GM21529 (cell line): ENCODE results near the gene VIL1.

Experiments
- ATAC-seq: cut with Tn5 transposase; IDR thresholded peaks from one replicate; pipeline ENCODE4 v1.9.1; 2021; ENCODE audit not compliant: unreplicated experiment

Gene VIL1

DNA sequence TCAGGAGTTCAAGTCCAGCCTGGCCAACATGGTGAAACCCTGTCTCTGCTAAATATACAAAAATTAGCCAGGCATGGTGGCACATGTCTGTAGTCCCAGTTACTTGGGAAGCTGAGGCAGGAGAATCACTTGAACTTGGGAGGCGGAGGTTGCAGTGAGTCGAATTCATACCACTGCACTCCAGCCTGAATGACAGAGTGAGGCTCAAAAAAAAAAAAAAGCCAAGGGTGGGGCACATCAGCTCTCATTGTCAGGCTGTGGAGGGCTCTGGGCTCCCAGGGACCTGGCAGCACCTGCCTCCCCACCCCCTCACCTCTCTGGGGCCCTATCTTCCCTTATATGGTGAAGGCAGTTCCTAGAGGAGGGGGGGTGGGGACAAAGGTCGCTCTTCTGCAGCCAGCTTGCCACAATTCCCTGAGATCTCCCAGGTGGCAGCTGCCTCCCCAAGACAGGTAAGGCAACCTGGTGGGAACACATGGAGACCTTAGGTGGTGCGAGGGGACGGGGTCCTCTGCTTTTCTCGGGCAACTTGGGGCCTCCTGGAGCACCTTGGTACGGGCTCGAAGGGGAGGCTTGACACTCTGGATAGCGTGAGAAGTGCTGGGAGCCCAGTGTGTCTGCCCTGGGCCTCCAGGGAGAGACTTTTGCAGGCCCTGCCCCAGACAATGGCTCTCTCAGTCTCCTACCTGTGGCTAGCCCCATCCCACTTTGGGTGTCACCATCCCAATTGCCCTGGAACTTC lies at the start of gene VIL1:
VIL1 (plus strand) TSS at position 407 of the 742 bp plus-strand sequence. CDS start 4,656 bp downstream, outside the sequence.
- ATAC-seq: no peak

DNA sequence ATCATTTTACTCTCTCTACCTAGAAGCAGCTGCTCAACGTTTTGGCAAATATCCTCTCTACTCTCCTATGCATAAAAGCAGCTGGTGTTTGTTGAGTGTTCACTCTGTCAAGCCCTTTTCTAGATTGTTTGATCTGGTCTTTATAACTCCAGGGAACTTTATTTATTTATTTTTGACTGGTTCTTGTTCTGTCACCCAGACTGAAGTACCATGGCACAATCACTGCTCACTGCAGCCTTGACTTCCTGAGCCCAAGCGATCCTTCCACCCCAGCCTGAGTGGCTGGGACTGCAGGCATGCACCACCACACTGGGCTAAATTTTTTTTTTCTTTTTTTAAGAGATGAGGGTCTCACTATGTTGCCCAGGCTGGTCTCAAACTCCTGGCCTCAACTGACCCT lies 49.6 kb upstream of the VIL1 start:
- no peak for ATAC-seq

DNA sequence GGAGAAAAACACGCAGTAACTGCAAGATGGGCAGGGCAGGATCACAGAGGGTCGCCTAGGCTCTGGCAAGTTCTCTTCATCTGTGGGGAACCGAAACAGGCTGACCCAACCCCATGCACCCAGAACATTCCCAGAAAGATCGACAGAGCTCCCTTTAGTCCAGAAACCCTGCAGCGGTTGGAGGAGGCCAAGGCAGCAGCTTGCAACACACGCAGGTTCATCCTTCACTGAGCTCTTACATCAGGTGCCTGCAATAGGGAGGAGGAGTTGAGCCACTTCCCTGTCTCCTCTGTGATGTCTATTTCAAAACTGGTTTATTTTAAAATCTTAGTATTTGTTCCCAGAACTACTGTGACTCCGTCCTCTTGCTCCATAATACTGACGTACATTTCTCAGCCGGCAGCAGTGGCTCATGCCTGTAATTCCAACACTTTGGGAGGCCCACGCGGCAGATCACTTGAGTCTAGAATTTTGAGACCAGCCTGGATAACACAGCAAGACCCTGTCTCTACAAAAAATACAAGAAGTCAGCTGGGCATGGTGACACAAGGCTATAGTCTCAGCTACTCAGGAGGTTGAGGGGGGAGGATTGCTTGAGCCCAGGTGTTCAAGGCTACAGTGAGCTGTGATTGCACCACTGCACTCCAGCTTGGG lies 48.4 kb upstream of the VIL1 start:
- no peak for ATAC-seq

- ATAC-seq: no peak
These were observed 47.0 kb upstream of the VIL1 start for GRCh38 chr2:218371983-218372350.

DNA sequence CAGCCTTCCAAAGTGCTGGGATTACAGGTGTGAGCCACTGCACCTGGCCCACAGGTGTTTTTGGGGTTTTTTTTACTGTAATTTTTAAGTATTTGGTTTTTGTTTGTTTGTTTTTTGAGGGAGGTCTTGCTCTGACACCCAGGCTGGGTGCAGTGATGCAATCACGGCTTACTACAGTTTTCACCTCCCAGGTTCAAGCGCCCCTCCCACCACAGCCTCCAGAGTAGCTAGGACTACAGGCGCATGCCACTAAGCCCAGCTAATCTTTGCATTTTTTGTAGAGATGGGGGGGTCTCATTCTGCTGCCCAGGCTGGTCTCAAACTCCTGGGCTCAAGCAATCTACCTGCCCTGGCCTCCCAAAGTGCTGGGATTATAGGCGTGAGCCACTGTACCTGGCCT lies 44.1 kb upstream of the VIL1 start:
- ATAC-seq: no peak

DNA sequence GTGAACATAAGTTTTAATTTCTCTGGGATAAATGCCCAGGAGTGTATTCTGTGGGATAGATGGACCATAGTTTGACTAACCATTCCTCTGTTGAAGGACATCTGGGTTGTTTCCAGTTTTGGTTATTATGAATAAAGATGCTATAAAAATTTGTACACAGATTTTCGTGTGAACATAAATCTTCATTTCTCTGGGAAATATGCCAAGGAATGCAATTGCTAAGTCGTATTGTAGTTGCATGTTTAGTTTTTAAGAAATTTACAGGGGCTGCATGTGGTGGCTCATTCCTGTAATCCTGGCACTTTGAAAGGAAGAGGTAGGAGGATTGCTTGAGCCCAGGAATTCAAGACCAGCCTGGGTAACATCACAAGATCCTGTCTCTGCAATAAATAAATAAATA lies 43.7 kb upstream of the VIL1 start:
- ATAC-seq: no peak

GRCh38 chr2:218378053-218378452 lies 40.9 kb upstream of the VIL1 start:
- ATAC-seq: no peak

DNA sequence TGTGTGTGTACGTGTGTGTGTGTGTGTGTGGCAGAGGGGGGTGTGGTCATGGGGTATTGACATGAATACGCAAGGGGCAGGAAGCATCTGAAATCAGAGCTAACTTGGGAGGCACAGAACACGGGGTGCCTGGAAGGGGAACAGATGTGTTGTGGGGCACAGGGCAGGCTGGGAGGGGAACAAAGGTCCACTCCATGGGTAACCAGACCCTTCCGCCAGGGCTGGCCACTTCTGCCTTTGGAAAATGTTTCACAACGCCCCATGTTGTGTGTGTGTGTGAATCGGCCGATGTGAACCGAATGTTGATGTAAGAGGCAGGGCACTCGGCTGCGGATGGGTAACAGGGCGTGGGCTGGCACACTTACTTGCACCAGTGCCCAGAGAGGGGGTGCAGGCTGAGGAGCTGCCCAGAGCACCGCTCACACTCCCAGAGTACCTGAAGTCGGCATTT lies 37.0 kb upstream of the VIL1 start, which contains the start of gene SLC11A1:
SLC11A1 (plus strand) TSS at position 358 of the 451 bp plus-strand sequence. CDS start 96 bp downstream, outside the sequence.
- no peak for ATAC-seq

DNA sequence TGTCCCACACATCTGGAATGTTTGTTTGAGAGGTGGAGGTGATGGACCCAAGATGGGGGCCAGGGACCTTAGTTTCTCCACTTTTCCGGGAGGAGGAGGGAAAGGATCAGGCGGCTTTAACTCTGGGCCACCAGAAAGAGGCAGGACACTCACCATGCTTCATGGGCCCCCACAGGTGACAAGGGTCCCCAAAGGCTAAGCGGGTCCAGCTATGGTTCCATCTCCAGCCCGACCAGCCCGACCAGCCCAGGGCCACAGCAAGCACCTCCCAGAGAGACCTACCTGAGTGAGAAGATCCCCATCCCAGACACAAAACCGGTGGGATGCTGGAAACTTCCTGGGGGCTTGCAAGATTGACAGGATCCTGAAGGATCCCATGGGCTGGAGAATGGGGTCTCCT lies 36.1 kb upstream of the VIL1 start:
- ATAC-seq: no peak

DNA sequence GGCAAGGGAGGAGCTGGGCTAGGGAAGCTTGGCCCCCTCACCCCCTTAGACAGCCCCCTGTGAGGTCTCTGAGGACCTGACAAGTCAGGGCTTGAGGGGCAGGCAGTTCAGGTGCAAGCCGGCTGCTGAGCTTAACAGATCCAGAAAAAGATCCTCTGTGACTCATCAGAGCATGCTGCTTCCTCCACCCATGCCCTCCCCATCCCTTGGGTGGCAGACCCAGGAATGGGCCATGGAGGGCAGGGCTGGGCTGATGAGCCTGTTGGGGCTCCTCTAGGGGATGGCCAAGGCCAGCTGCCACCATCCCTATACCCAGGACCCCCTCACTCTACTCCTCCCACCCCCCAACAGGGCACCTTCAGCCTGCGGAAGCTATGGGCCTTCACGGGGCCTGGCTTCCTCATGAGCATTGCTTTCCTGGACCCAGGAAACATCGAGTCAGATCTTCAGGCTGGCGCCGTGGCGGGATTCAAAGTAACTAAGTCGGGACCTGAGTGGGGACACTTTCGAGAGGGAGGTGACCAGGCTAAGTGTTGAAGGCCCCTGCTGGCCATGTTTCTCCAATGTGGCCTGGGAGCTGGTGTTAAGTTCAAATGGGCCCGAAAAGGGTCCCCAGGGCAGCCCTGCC lies 34.9 kb upstream of the VIL1 start:
- no peak for ATAC-seq

DNA sequence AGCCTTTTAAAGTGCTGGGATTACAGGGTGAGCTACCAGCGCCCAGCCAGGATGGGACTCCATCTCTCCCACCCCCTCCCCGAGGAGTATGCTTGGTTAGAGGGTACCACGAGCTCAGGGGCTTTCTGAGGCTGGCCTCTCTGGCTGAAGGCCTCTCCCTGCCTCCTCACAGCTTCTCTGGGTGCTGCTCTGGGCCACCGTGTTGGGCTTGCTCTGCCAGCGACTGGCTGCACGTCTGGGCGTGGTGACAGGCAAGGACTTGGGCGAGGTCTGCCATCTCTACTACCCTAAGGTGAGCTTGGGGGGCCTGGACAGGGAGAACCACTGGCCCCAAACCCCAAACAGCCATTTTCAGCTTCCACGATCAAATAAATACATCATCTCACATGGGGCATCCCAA lies 33.9 kb upstream of the VIL1 start:
- no peak for ATAC-seq

DNA sequence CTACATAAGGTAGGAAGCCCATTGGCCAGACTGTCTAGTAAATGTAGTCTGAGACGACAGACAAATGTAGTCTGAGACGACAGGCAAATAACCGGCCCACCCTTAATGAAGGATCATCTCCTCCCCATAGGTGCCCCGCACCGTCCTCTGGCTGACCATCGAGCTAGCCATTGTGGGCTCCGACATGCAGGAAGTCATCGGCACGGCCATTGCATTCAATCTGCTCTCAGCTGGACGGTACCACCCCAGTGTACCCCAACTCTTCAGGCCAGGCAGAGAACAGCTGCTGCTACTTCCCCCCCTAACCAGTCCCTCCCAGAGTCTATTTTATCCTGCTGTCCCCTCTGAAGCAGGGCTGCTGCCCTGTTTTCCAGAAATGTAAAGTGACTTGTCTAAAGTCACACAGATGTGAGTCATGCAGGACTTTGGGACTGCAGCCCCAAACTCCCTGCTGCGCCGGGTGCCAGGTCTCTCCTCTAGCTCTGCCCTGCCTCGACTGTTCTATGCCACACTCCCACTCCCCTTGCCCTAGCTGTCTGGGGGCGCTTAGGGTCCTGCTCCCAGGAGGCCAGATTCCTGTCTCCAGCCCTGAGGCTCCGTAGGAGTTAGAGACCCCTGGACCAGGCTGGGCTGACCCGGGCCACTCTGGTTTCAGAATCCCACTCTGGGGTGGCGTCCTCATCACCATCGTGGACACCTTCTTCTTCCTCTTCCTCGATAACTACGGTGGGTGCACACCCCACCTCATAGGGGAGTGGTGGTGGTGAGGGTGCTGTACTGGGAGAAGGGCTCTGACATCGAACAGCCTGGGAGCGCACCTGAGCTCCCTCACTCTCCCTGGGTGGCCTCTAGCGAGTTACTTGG lies 32.2 kb upstream of the VIL1 start:
- ATAC-seq: no peak

GRCh38 chr2:218387369-218388194 lies 31.3 kb upstream of the VIL1 start:
- ATAC-seq: no peak

GRCh38 chr2:218389333-218390150 lies 29.4 kb upstream of the VIL1 start:
- no peak for ATAC-seq

DNA sequence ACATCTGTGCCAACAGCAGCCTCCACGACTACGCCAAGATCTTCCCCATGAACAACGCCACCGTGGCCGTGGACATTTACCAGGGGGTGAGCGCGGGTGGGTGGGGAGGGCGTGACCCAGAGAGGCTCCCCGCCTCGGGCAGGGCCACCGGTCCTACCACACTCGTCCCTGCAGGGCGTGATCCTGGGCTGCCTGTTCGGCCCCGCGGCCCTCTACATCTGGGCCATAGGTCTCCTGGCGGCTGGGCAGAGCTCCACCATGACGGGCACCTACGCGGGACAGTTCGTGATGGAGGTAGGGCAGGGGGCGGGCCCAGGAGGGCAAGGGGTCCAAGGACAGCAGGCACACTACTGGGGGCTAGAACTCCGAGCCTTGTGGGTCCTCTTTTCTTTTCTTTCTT lies 27.7 kb upstream of the VIL1 start:
- ATAC-seq: no peak

GRCh38 chr2:218392459-218392858 lies 26.5 kb upstream of the VIL1 start:
- ATAC-seq: no peak

GRCh38 chr2:218392891-218393462 lies 25.9 kb upstream of the VIL1 start:
- ATAC-seq: no peak

GRCh38 chr2:218393750-218394290 lies 25.1 kb upstream of the VIL1 start:
- no peak for ATAC-seq
